Measurements from ENCODE around the gene VPS13A. TPM values are rescaled to one million over a fixed set of nuclear protein-coding genes. Genes with fewer than 3 reads are reported as not detected.

The VPS13A gene
- total and polyA plus RNA-seq, 4 donors, result 2.4 to 45.1 (median 22.6) TPM

DNA sequence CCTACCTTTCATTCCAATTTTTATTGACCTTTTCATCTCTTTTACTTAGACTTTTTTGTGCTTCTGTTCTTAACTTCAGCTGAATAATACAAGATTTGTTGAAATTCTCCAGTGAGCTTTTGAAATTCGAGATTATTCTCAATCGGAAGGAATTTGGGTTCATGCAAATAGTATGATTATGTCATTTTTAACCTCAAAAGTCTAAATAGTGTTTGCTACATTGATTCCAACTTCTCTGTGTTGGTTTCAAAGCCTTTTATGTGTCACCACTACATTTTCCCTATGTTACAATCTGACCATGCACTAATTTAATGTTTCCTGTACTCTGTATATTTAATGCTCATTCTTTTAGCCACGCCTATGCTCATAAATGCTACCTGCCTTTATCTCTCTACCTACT is 44.1 kb downstream of the VPS13A start:
- Histone ChIP-seq H3K9me3 (ENCODE audit: control insufficient read depth in 4 of 4, low read length in 3 of 4) (no peaks in the 10 kb centered on the region), H3K27ac (ENCODE audit: low read depth in 1 of 2, low read length in 2 of 2) (no peak overlapping the region), H3K4me3 (ENCODE audit: low read depth in 1 of 3, low read length in 3 of 3) (no peak overlapping the region), H3K36me3 (ENCODE audit: control insufficient read depth in 4 of 4, insufficient read depth in 3 of 4, low read depth in 1 of 4, low read length in 3 of 4) (peaks cover 0 to 18% (median 8%) of the 10 kb centered on the region in 4 donors), H3K4me1 (ENCODE audit: control insufficient read depth in 4 of 4, insufficient read depth in 4 of 4, low read length in 3 of 4) (no peaks in the 10 kb centered on the region), H3K9ac (ENCODE audit: low read depth in 1 of 2, low read length in 2 of 2) (no peak overlapping the region), H3K27me3 (ENCODE audit: control insufficient read depth in 4 of 4, insufficient read depth in 4 of 4, low read length in 3 of 4) (no peaks in the 10 kb centered on the region)
- TF ChIP-seq EGR1 (IDR thresholded peaks at IDR 0.05; ENCODE audit: low read depth in 2 of 2) (no peak), REST (IDR thresholded peaks at IDR 0.05) (no peak), ZBTB33 (IDR thresholded peaks at IDR 0.05) (no peak), FOXA1 (IDR thresholded peaks at IDR 0.05) (no peak), SP1 (IDR thresholded peaks at IDR 0.05) (no peak), TAF1 (conservative IDR thresholded peaks at IDR 0.05) (no peak), HNF4G (IDR thresholded peaks at IDR 0.05) (no peak), RAD21 (IDR thresholded peaks at IDR 0.05) (no peak), FOXA2 (IDR thresholded peaks at IDR 0.05) (no peak), HNF4A (conservative IDR thresholded peaks at IDR 0.05) (no peak)
- TF ChIP-seq, protein P1, sequence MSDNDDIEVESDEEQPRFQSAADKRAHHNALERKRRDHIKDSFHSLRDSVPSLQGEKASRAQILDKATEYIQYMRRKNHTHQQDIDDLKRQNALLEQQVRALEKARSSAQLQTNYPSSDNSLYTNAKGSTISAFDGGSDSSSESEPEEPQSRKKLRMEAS (IDR thresholded peaks at IDR 0.05), result no peak
- TF ChIP-seq, protein P2, sequence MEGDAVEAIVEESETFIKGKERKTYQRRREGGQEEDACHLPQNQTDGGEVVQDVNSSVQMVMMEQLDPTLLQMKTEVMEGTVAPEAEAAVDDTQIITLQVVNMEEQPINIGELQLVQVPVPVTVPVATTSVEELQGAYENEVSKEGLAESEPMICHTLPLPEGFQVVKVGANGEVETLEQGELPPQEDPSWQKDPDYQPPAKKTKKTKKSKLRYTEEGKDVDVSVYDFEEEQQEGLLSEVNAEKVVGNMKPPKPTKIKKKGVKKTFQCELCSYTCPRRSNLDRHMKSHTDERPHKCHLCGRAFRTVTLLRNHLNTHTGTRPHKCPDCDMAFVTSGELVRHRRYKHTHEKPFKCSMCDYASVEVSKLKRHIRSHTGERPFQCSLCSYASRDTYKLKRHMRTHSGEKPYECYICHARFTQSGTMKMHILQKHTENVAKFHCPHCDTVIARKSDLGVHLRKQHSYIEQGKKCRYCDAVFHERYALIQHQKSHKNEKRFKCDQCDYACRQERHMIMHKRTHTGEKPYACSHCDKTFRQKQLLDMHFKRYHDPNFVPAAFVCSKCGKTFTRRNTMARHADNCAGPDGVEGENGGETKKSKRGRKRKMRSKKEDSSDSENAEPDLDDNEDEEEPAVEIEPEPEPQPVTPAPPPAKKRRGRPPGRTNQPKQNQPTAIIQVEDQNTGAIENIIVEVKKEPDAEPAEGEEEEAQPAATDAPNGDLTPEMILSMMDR (IDR thresholded peaks at IDR 0.05; ENCODE audit: low read depth, low read length, missing input control), result no peak
- no peak for DNase-seq (ENCODE audit: low spot score)
- WGBS, result 95% methylated on average over 3 of the region's 3 CpGs

GRCh38 chr9:77224746-77225312 is 47.5 kb downstream of the VPS13A start:
- 85% methylated on average over 5 of the region's 5 CpGs for WGBS
- no peak overlapping the region for H3K4me3 ChIP-seq (ENCODE audit: low read depth in 1 of 3, low read length in 3 of 3)
- no peak for DNase-seq (ENCODE audit: low spot score)
- no peaks in the 10 kb centered on the region for H3K9me3 ChIP-seq (ENCODE audit: control insufficient read depth in 4 of 4, low read length in 3 of 4)
- no peak overlapping the region for H3K9ac ChIP-seq (ENCODE audit: low read depth in 1 of 2, low read length in 2 of 2)
- H3K36me3 ChIP-seq (ENCODE audit: control insufficient read depth in 4 of 4, insufficient read depth in 3 of 4, low read depth in 1 of 4, low read length in 3 of 4), result peaks cover 0 to 25% (median 19%) of the 10 kb centered on the region in 4 donors
- H3K27ac ChIP-seq (ENCODE audit: low read depth in 1 of 2, low read length in 2 of 2), result no peak overlapping the region
- no peaks in the 10 kb centered on the region for H3K27me3 ChIP-seq (ENCODE audit: control insufficient read depth in 4 of 4, insufficient read depth in 4 of 4, low read length in 3 of 4)
- no peaks in the 10 kb centered on the region for H3K4me1 ChIP-seq (ENCODE audit: control insufficient read depth in 4 of 4, insufficient read depth in 4 of 4, low read length in 3 of 4)
- TF ChIP-seq RXRA (IDR thresholded peaks at IDR 0.05) (no peak), YY1 (IDR thresholded peaks at IDR 0.05) (no peak), ATF3 (IDR thresholded peaks at IDR 0.05) (no peak), GABPA (IDR thresholded peaks at IDR 0.05 in 1 of 2, conservative IDR thresholded peaks at IDR 0.05 in 1 of 2) (no peak), REST (IDR thresholded peaks at IDR 0.05) (no peak), HNF4G (IDR thresholded peaks at IDR 0.05) (no peak), SP1 (IDR thresholded peaks at IDR 0.05) (no peak), FOXA2 (IDR thresholded peaks at IDR 0.05) (no peak), EGR1 (IDR thresholded peaks at IDR 0.05; ENCODE audit: low read depth in 2 of 2) (no peak), ZBTB33 (IDR thresholded peaks at IDR 0.05) (no peak), FOXA1 (IDR thresholded peaks at IDR 0.05) (no peak), HNF4A (conservative IDR thresholded peaks at IDR 0.05) (no peak), JUND (IDR thresholded peaks at IDR 0.05) (no peak)

Data from liver (tissue), 9 donors.